Measurements from ENCODE around the gene ATXN1.

Gene ATXN1

DNA sequence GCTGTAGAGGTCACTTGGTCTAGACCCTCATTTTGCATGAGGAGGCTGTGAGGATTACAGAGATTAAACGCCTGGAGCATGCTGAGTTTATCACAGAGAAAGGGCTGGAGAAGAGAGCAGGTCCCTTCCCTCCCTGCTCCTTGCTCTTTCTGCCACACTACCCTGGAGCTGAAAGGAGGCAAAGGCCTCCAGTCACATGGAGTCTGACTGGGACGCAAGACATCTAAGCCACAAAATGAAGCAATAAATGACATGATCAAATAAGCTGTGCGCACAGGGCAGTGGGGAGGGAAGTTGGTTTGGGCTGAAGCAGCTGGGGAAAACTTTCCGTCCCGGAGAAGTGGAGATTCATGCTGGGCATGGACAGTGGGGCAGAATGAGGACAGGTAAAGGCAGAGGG lies 33.3 kb downstream of the ATXN1 start:
- TF ChIP-seq, protein P1, sequence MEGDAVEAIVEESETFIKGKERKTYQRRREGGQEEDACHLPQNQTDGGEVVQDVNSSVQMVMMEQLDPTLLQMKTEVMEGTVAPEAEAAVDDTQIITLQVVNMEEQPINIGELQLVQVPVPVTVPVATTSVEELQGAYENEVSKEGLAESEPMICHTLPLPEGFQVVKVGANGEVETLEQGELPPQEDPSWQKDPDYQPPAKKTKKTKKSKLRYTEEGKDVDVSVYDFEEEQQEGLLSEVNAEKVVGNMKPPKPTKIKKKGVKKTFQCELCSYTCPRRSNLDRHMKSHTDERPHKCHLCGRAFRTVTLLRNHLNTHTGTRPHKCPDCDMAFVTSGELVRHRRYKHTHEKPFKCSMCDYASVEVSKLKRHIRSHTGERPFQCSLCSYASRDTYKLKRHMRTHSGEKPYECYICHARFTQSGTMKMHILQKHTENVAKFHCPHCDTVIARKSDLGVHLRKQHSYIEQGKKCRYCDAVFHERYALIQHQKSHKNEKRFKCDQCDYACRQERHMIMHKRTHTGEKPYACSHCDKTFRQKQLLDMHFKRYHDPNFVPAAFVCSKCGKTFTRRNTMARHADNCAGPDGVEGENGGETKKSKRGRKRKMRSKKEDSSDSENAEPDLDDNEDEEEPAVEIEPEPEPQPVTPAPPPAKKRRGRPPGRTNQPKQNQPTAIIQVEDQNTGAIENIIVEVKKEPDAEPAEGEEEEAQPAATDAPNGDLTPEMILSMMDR (IDR thresholded peaks at IDR 0.05) = no peak

DNA sequence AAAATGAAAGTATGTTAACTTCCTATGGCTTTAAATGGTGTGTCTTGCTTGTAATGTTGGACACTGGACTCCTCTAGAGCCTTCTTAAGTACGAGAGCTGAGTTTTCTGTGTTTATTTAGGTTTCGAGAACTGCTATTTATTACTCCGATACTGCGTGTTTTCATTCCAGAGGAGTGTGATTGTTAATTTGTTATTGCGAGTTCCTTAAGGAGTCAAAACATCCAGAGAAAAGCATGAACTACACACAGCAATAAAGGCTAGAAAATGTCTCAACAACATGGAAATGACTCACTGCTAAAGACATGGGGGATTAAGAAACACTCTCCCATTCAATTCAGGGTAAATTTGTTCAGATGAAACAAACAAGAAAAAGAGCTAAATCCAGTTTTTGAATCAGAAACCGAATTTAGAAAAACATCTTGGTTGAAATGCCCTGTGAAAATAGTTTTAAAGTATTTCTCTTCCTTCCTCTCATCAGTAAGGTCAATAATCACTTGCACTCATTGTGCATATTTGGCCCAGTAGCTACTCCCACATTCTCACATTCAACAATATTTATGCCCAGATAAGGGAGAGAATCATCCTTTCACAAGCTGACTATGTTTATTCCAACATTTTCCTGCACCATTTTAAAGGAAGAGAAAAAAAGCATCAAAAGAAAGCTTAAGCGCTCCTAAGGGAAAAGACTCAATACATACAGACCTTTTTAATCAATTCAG lies 36.0 kb downstream of the ATXN1 start:
- TF ChIP-seq, protein P1 (IDR thresholded peaks at IDR 0.05) = no peak

DNA sequence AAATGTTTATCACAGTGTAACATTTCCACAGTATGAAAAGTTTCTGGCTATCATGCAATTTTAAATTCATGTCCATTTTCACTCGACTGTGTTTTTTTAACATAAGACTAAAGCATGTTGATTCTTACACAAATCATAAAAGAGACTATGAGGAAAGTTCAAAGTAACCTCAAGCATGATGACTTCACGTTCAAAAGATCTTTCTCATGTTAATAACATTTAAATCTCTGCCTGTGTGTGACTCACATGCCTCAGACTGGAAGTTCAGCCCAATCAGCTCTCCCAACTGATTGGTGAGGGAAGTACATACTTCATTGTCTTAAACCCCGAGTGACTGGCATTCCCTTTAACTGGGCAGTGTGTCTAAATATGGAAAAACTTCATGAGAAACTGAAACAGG lies 37.4 kb downstream of the ATXN1 start:
- TF ChIP-seq, protein P1 (IDR thresholded peaks at IDR 0.05) = no peak

DNA sequence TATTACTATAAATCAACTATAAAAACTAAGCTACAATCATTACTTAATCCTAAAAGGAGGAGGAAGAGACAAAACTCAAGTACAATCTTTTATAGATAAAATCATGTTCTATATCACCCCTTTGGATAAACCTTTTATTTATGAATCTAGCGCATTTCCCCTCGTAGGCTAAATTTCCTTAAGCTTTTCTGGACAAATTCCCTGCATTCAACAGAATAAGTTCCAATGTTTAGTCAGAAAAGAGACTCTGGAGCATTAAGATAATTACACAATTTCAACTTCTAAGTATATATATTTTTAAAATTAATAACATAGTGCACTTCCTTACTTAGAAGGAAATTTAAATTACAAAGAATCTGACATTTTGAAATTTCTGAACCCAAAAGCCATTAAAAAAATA lies 37.9 kb downstream of the ATXN1 start:
- TF ChIP-seq, protein P1 (IDR thresholded peaks at IDR 0.05) = no peak

DNA sequence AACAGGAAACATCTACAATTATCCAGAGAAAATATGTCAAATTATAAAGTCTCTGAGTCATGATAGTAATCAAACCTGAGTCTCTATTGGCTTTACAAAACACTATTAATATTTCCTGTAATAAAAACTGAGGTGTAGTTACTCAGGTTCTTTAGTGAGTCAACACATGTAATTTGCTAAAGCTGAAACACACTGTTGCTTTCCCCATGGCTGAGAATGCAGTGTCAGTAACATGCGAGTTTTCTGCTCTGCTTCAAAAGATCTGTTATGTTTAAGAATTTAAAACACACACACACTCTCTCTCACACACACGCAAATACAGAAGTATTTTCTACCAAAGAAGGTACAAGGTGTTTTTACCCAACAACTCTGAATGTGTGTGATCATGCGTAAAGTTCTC lies 38.6 kb downstream of the ATXN1 start:
- TF ChIP-seq, protein P1 (IDR thresholded peaks at IDR 0.05) = no peak

DNA sequence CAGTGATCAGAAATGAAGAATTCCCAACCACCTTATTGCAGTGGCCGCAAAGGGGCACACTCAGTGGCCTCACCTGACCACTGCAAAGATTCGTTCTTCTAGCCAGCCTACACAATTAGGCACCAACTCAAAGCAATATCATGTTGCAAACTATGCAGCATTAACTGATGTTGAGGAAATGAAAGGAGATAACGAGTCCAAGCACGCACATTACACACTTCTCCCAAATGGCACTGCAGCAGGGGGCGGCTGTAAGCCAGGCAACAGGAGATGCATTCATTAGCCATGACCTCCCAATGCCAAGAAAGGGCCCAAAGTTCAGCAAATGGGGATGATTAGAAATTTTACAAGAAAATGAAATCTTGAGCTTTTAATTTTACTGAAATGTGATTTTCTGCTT lies 39.3 kb downstream of the ATXN1 start:
- TF ChIP-seq, protein P1 (IDR thresholded peaks at IDR 0.05) = no peak

DNA sequence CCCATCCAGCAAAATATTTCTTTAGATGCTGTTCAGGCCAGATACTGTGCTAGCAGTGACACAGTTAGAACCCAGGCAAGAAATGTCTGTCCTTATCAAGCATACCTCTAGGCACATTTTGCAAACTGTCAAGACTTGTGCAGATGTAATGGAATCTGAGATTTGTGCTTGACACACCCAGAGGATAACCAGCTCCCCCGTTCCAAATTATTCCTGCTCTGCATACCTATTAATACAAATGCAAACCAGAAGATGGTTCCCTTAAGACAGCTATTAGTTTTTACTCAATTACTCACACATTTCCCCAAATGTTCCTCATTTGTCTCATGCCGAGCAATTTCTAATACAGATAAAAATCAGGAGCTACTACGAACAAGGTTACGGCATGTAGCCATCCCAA lies 40.4 kb downstream of the ATXN1 start:
- TF ChIP-seq, protein P1 (IDR thresholded peaks at IDR 0.05) = no peak

DNA sequence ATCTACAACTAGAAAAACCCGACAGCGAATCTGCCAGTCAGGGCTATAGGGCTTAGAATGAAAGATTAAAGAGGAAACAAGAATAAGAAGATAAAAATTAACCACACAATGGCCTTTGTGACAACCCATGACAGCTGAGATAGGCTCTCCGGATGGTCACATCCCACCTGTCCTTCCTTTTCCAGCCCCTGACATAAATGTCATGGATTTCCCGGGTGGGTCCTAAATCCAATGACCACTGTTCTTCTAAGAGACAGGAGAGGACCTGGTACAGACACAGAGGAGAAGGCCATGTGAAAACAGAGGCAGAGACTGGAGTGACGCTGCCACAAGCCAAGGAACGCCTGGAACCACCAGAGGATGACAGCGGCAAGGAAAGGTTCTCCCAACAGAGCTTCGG lies 41.8 kb downstream of the ATXN1 start:
- TF ChIP-seq, protein P1 (IDR thresholded peaks at IDR 0.05) = no peak
